Activated CD4-positive, alpha-beta memory T cell treated with anti-CD3 and anti-CD28 coated beads for 36 hours (primary cell): ENCODE data around the gene WDR70. TPM values are rescaled to one million over a fixed set of nuclear protein-coding genes. Genes with fewer than 3 reads are reported as not detected.
A peak's percentile ranks its signal among the peaks of the same experiment; 100 is the strongest.
"Not testable (repeated sequence)": the region's sequence is repeated elsewhere in the genome, so short reads cannot be mapped to it uniquely, and the experiment has no call there.

ENCODE experiments used
- CTCF ChIA-PET: fragments of 350-600 bp; sonication (Branson Sonifier 250); formaldehyde crosslinking; loops from one replicate; lab custom pipeline; 2021; ENCODE audit warnings: antibody characterized with exemption, inconsistent platforms; lab: Charles Lee
- POLR2A ChIA-PET: fragments of 350-600 bp; sonication (Branson Sonifier 250); formaldehyde crosslinking; loops from one replicate; lab custom pipeline; 2021; ENCODE audit warnings: antibody characterized with exemption; lab: Charles Lee
- DNase-seq: peaks from one replicate; pipeline ENCODE4 v3.0.0-alpha.2; 2020
- H3K27ac Mint-ChIP-seq: one replicate; pipeline ENCODE4 v1.8.0; 2021; ENCODE audit warnings: mixed read lengths
- H3K27me3 Mint-ChIP-seq: one replicate; pipeline ENCODE4 v1.8.0; 2021; ENCODE audit warnings: mixed read lengths
- H3K36me3 Mint-ChIP-seq: one replicate; pipeline ENCODE4 v1.8.0; 2021; ENCODE audit warnings: mixed read lengths
- H3K4me1 Mint-ChIP-seq: one replicate; pipeline ENCODE4 v1.8.0; 2021; ENCODE audit warnings: low read depth, mixed read lengths
- H3K4me3 Mint-ChIP-seq: one replicate; pipeline ENCODE4 v1.8.0; 2021; ENCODE audit warnings: mild to moderate bottlenecking, mixed read lengths
- H3K9me3 Mint-ChIP-seq: one replicate; pipeline ENCODE4 v1.8.0; 2021; ENCODE audit warnings: mixed read lengths
- intact Hi-C: fragments of 100-400 bp; cut with micrococcal nuclease; formaldehyde crosslinking; loops from one replicate; pipeline ENCODE4 v1.15.1; 2023
- total RNA-seq, 2 experiments: library from RNA; stranded (reverse); gene quantifications; one replicate each; pipeline ENCODE4 v1.2.3, GENCODE V29; 2021

The WDR70 gene
- total RNA-seq, 2 experiments from 2014 or later, result 34.4 to 36.9 TPM

DNA sequence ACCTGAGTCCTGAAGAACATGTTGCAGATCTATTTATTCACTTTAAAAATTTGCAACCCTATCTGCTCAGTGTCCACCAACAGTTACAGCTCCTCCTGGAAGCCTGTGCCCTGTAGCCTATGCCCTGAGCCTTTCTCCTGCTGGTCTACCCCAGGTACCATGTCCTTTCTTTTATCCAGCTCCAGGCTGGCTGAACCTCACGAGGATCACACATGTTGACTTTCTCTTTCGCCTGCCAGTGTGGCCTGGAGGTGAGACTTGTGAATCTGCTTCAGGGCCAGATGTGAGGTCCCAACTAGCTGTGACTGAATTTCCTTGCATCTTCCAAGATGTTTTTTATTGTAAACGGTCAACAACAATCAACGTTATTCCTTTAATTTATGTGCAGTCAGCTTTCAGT, 390.0 kb downstream of the WDR70 start:
- peaks cover 10% of the 10 kb centered on the region for H3K9me3 Mint-ChIP-seq
- intact Hi-C loops, result no loop called here
- POLR2A ChIA-PET, result no interaction called here
- CTCF ChIA-PET, result interaction anchor here (0.6 kb wide), 1 partner anchor 356 kb away, joined by 4 read pairs; no protein-coding TSS in a partner anchor
- H3K4me1 Mint-ChIP-seq, result no peaks in the 10 kb centered on the region
- no peak overlapping the region for H3K4me3 Mint-ChIP-seq
- H3K27ac Mint-ChIP-seq, result no peak overlapping the region
- peaks cover 4% of the 10 kb centered on the region for H3K27me3 Mint-ChIP-seq
- no peak for DNase-seq
- H3K36me3 Mint-ChIP-seq, result peaks cover 3% of the 10 kb centered on the region

DNA sequence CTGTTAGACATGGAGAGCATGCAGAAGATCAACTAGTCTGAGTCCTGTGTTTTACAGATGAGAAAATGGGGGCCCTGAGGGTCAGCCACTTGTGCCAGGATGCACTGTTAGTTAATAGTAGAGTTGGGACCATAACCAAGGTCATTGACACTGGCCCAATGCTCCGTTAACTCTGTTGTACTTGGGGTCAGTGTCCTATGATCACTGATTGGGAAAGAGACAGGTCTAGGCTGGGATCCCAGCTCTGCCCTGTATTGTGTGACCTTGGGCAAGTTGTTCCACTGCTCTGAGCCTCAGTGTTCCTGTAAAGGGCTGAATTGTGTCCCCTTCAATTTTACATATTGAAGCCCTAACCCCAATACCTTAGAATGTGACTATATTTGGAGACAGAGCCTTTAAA, 390.7 kb downstream of the WDR70 start:
- intact Hi-C loops, result no loop called here
- Mint-ChIP-seq H3K4me3 (no peak overlapping the region), H3K9me3 (peaks cover 11% of the 10 kb centered on the region), H3K27me3 (peaks cover 4% of the 10 kb centered on the region), H3K27ac (no peak overlapping the region), H3K4me1 (no peaks in the 10 kb centered on the region), H3K36me3 (peaks cover 3% of the 10 kb centered on the region)
- DNase-seq, result no peak
- ChIA-PET CTCF (interaction anchor here (0.6 kb wide), 1 partner anchor 357 kb away, joined by 4 read pairs; no protein-coding TSS in a partner anchor), POLR2A (no interaction called here)

DNA sequence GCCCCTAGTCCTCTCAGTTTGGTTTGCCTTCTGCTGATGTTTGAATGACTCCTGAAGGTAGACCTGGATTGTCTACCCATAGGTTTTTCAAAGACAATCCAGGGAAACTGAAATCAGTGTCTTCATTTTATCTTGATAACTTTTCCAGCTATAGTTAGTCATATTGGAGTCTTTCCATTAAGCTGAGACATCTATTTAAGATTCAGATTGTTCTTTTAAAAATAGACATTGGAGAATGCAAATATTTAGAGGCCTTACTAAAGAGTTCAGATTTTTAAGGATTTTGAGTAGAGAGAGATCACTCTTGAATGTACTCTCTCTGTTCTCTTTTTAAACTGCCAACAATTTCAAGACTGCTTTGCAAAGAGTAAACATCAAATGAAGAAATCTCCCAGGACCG, 391.7 kb downstream of the WDR70 start:
- intact Hi-C loops, result no loop called here
- H3K27ac Mint-ChIP-seq, result no peak overlapping the region
- DNase-seq, result no peak
- H3K4me3 Mint-ChIP-seq, result no peak overlapping the region
- CTCF ChIA-PET, result no interaction called here
- H3K27me3 Mint-ChIP-seq, result peaks cover 4% of the 10 kb centered on the region
- peaks cover 18% of the 10 kb centered on the region for H3K9me3 Mint-ChIP-seq
- POLR2A ChIA-PET, result no interaction called here
- peaks cover 5% of the 10 kb centered on the region for H3K36me3 Mint-ChIP-seq
- H3K4me1 Mint-ChIP-seq, result no peaks in the 10 kb centered on the region

DNA sequence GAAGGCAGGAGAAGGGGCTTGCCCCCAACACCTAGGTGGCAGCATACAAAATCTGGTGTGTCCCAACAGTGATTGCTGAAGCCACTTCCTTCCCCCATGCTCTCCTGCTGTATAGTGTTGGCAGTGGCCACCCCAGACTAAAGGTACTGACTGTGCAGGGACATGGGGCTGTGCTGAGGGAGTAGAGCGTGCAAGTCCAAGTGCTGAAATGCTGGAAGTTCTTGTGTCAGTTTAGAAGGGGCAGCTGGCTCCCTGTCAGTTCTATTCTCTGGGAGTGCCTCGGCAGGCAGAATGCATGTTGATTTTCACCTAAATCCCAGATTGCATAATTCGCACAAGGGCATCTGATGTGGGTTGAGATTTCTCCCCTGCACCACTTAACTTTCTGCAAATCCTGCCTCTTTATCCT, 392.1 kb downstream of the WDR70 start:
- POLR2A ChIA-PET, result no interaction called here
- Mint-ChIP-seq H3K27ac (no peak overlapping the region), H3K36me3 (peaks cover 5% of the 10 kb centered on the region), H3K27me3 (peaks cover 4% of the 10 kb centered on the region), H3K4me3 (no peak overlapping the region), H3K9me3 (peaks cover 21% of the 10 kb centered on the region), H3K4me1 (no peaks in the 10 kb centered on the region)
- intact Hi-C loops, result no loop called here
- no peak for DNase-seq
- CTCF ChIA-PET, result no interaction called here

DNA sequence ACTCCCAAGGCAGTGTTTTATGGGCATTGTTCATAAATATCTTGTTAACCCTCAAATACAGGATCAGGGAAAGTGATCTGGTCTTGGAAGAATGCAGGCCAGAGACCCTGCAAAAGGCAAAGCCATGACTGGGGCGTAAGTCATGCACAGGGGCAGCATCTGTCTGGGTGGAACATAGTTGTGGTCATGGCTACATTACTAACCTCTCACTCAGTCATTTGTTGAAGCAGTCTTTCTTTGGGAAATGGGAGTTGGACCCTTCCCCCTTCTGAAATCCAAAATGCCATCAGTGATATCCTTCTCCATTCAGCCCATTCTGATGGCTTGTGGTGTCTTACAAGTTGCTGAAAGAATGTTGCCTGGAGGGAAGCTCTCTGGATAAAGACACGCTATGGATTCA, 392.6 kb downstream of the WDR70 start:
- DNase-seq, result no peak
- ChIA-PET CTCF (no interaction called here), POLR2A (no interaction called here)
- no peak overlapping the region for H3K4me3 Mint-ChIP-seq
- H3K27ac Mint-ChIP-seq, result no peak overlapping the region
- peaks cover 21% of the 10 kb centered on the region for H3K9me3 Mint-ChIP-seq
- peaks cover 4% of the 10 kb centered on the region for H3K27me3 Mint-ChIP-seq
- H3K4me1 Mint-ChIP-seq, result no peaks in the 10 kb centered on the region
- intact Hi-C loops, result no loop called here
- peaks cover 5% of the 10 kb centered on the region for H3K36me3 Mint-ChIP-seq

DNA sequence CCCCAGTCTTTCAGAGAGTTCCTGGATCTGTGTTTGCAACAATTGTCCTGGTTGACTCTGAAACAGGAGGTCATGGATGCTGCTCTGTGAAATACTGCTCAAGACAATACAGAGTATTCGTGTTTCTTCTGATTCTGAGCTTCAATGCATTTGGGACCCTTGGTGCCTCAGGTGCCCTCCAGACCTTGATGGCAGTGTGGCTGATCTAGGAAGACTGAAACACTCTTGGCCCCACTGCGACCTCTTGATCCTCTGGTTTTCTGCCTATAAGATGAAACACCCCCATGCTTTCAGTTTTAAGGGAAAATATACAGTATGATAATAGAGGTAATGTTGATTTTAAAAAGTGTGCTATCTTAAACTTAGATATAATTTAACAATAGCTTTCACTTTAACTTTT, 393.1 kb downstream of the WDR70 start:
- CTCF ChIA-PET, result no interaction called here
- Mint-ChIP-seq H3K27me3 (peaks cover 4% of the 10 kb centered on the region), H3K36me3 (peaks cover 5% of the 10 kb centered on the region), H3K27ac (no peak overlapping the region), H3K4me1 (no peaks in the 10 kb centered on the region), H3K4me3 (no peak overlapping the region), H3K9me3 (peaks cover 21% of the 10 kb centered on the region)
- POLR2A ChIA-PET, result no interaction called here
- no peak for DNase-seq
- intact Hi-C loops, result no loop called here

DNA sequence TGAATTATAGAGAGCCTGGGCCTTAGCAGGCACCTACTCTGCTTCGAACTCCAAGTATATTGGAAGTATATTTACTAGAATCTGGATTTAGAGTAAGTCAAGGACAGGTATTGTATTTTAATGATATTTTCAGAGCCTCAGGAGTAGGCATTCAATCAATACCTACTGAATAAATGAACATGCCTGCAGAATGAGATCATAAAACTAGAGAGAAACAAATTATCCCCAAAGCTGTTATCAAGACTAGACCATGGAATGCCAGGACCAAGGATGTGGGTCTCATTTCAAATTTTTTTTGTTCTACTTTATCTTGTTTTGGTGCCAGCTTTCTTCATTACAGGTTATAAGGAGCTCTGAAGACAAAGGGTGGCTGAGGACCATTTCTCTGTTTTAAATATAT, 394.7 kb downstream of the WDR70 start:
- intact Hi-C loops, result no loop called here
- Mint-ChIP-seq H3K36me3 (peaks cover 5% of the 10 kb centered on the region), H3K4me3 (no peak overlapping the region), H3K27me3 (peaks cover 4% of the 10 kb centered on the region), H3K9me3 (peaks cover 21% of the 10 kb centered on the region), H3K27ac (no peak overlapping the region), H3K4me1 (no peaks in the 10 kb centered on the region)
- ChIA-PET CTCF (no interaction called here), POLR2A (no interaction called here)
- DNase-seq, result no peak

DNA sequence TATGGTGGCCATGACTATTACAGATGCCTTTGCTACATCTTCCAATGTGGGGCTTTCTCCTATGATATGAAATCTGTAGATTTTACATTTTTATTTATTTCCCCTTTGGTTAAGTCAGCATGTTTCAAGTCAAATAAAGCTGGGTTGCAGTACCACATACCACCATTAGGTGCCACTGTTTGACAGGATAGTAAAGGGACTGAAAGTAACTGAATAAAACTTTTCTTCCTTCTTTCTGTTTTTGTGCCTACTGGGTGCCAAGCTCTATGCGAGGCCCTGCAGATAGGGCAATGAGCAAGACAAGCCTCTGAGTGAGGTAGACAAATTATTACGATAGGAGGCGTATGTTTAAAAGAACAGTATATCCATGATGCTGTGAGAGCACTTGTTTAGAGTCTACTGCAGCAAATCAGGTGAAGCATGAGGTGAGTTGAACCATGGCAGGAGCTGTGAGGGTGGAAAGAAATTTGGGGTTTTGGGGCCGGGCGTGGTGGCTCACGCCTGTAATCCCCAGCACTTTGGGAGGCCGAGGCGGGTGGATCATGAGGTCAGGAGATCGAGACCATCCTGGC, 395.9 kb downstream of the WDR70 start:
- no peak overlapping the region for H3K4me3 Mint-ChIP-seq
- H3K4me1 Mint-ChIP-seq, result no peaks in the 10 kb centered on the region
- POLR2A ChIA-PET, result no interaction called here
- H3K27ac Mint-ChIP-seq, result no peak overlapping the region
- CTCF ChIA-PET, result interaction anchor here (0.6 to 1.9 kb wide), 8 partner anchors 19 to 1203 kb away, joined by 3 to 8 read pairs (median 3); no protein-coding TSS in a partner anchor
- peaks cover 5% of the 10 kb centered on the region for H3K36me3 Mint-ChIP-seq
- H3K27me3 Mint-ChIP-seq, result peaks cover 2% of the 10 kb centered on the region
- peak; percentile 13 for DNase-seq
- intact Hi-C loops, result no loop called here
- H3K9me3 Mint-ChIP-seq, result peaks cover 21% of the 10 kb centered on the region

DNA sequence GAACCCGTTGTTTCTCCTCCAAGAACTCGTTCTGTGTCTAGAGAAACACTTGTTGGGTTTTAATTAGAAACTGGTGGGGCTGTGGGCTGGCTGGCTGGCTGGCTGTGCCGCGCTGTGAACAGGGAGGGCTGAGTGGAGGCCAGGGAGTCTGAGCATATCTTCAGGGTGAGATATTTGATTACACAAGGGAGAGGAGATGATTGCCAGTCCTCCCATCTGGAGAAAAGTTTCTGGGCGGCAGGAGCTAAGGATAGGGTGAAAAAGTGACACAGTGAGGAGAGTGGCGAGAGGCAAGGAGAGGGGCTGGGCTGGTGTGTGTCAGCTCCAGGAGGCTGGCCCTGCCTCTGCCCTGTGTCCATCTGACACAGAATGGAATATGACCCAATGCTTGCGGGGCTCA, 397.7 kb downstream of the WDR70 start:
- intact Hi-C loops, result no loop called here
- peaks cover 21% of the 10 kb centered on the region for H3K9me3 Mint-ChIP-seq
- ChIA-PET POLR2A (no interaction called here), CTCF (no interaction called here)
- H3K27me3 Mint-ChIP-seq, result no peaks in the 10 kb centered on the region
- no peak overlapping the region for H3K27ac Mint-ChIP-seq
- H3K4me3 Mint-ChIP-seq, result no peak overlapping the region
- peaks cover 5% of the 10 kb centered on the region for H3K36me3 Mint-ChIP-seq
- no peaks in the 10 kb centered on the region for H3K4me1 Mint-ChIP-seq
- DNase-seq, result no peak

DNA sequence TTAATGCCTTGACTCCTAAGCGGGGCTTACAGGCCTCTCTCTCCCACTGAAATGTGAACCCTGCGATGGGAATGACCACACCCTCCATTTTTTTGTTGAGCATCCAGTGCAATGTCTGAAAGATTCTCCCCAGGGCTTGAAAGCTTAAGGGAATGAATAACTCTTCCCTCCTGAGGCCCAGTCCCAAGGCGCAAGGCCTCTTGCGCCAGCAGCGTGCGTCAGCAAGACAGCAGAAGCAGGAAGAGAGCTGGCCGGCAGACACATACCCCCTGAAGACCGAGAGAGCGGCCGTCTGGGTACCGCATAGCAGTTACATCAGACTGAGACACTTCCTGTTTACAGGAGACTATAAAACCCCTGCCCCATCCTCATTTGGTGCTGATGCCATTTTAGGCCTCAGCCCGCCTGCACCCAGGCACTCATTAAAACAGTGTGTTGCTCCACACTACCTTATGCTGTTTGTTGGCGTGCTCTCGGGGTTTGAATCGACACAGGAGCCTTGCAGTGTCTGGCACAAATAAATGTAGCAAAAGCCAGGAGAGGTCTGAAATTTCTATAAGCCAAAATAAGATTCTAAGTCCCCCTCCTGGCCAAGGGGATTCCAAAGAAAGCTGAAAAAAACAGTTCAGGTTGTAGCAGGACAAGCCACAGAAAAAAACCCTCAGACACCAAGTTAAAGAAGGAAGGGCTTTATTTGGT, 398.5 kb downstream of the WDR70 start:
- Mint-ChIP-seq H3K27me3 (no peaks in the 10 kb centered on the region), H3K4me3 (no peak overlapping the region), H3K27ac (no peak overlapping the region), H3K9me3 (peaks cover 21% of the 10 kb centered on the region), H3K36me3 (peaks cover 5% of the 10 kb centered on the region), H3K4me1 (no peaks in the 10 kb centered on the region)
- no peak for DNase-seq
- intact Hi-C loops, result no loop called here
- ChIA-PET POLR2A (no interaction called here), CTCF (no interaction called here)

DNA sequence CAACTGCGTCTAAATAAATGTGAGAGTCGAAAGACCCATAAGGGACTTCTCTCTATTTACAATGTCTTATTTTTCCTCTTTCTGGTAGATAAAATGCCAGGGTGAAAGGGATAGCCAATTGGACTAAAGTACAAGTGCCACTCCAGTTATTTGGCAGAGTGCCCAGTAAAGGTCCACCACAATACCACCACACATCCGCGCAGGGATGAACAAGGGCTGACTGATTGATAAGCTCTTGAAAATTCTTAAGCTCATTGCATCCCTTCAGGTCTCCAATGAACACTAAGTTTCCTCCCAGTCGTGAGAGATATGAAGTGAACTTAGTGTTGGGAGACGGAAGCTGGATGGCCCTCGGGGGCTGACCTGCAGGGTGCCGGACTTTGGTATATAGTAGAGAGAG, 402.3 kb downstream of the WDR70 start:
- H3K4me3 Mint-ChIP-seq, H3K27ac Mint-ChIP-seq, H3K4me1 Mint-ChIP-seq, H3K9me3 Mint-ChIP-seq, H3K27me3 Mint-ChIP-seq, CTCF ChIA-PET, POLR2A ChIA-PET, DNase-seq, intact Hi-C loops, H3K36me3 Mint-ChIP-seq: not testable (repeated sequence)

DNA sequence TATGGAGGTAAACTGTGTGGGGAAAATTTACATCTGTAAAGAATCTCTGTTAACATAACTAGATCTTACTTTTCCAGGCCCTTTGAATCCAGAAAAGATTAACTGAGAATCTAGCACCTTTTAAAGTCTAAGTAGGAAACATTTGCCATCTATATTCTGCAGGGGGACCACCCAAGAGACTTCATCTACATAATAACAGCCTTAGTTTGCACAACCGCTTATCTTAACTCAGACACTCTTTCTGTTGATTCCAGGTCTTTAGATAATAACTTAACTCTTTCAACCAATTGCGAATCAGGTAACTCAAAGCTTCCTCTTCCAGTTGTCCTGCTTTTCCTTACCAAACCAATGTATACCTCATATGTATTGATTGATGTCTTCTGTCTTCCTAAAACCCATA, 407.3 kb downstream of the WDR70 start:
- intact Hi-C loops, result no loop called here
- no peak overlapping the region for H3K4me3 Mint-ChIP-seq
- DNase-seq, result no peak
- H3K4me1 Mint-ChIP-seq, result no peaks in the 10 kb centered on the region
- H3K27me3 Mint-ChIP-seq, result peaks cover 8% of the 10 kb centered on the region
- H3K27ac Mint-ChIP-seq, result no peak overlapping the region
- H3K9me3 Mint-ChIP-seq, result peaks cover 2% of the 10 kb centered on the region
- ChIA-PET CTCF (no interaction called here), POLR2A (no interaction called here)
- H3K36me3 Mint-ChIP-seq, result peaks cover 2% of the 10 kb centered on the region
